Measurements from ENCODE around the gene PARD6G. TPM values are rescaled to one million over a fixed set of nuclear protein-coding genes. Genes with fewer than 3 reads are reported as not detected.

The PARD6G gene
- total RNA-seq, 4 donors from 2014 or later: 33.3 to 64.1 (median 46.2) TPM

- DNase-seq: peak; percentile 94
- TF ChIP-seq POLR2A (IDR thresholded peaks at IDR 0.05) (peak in 1 of 2 donors; percentile 20), CTCF (IDR thresholded peaks at IDR 0.05) (no peak)
- Histone ChIP-seq H3K27me3 (no peaks in the 10 kb centered on the region), H3K27ac (peak overlapping the region; percentile 39 to 75 (median 59)), H3K4me1 (peaks cover 25 to 39% of the 10 kb centered on the region in 2 donors), H3K9me3 (no peaks in the 10 kb centered on the region), H3K36me3 (no peaks in the 10 kb centered on the region), H3K4me3 (replicated peaks in 1 of 3) (no peak overlapping the region)
- intact Hi-C loops (cut with DNase I): no loop called here
- 49 to 54% methylated on average over 14 to 15 of the region's 15 CpGs for WGBS, 2 donors
Observed at GRCh38 chr18:80168982-80169381, 78.3 kb downstream of the PARD6G start.

- intact Hi-C loops (cut with DNase I): no loop called here
- Histone ChIP-seq H3K9me3 (no peaks in the 10 kb centered on the region), H3K27ac (peak overlapping the region; percentile 39 to 75 (median 59)), H3K27me3 (no peaks in the 10 kb centered on the region), H3K4me3 (replicated peaks in 1 of 3) (no peak overlapping the region), H3K36me3 (no peaks in the 10 kb centered on the region), H3K4me1 (peaks cover 25 to 39% of the 10 kb centered on the region in 2 donors)
- TF ChIP-seq CTCF (IDR thresholded peaks at IDR 0.05) (no peak), POLR2A (IDR thresholded peaks at IDR 0.05) (no peak)
- no peak for DNase-seq
- 75 to 83% methylated on average over 2 of the region's 2 CpGs for WGBS, 2 donors
Observed at GRCh38 chr18:80168346-80168745, 79.0 kb downstream of the PARD6G start.

GRCh38 chr18:80167931-80168330 lies 79.4 kb downstream of the PARD6G start:
- intact Hi-C loops (cut with DNase I): no loop called here
- H3K4me1 ChIP-seq: peaks cover 25 to 39% of the 10 kb centered on the region in 2 donors
- TF ChIP-seq CTCF (IDR thresholded peaks at IDR 0.05) (no peak), POLR2A (IDR thresholded peaks at IDR 0.05) (no peak)
- H3K9me3 ChIP-seq: no peaks in the 10 kb centered on the region
- H3K27ac ChIP-seq: peak overlapping the region in 1 of 3 donors; percentile 39
- DNase-seq: no peak
- no peak overlapping the region for H3K4me3 ChIP-seq (replicated peaks in 1 of 3)
- WGBS, 2 donors: 70 to 71% methylated on average over 11 to 12 of the region's 13 CpGs
- H3K27me3 ChIP-seq: no peaks in the 10 kb centered on the region
- H3K36me3 ChIP-seq: no peaks in the 10 kb centered on the region

- Histone ChIP-seq H3K4me3 (replicated peaks in 1 of 3) (no peak overlapping the region), H3K36me3 (no peaks in the 10 kb centered on the region), H3K27ac (no peak overlapping the region), H3K27me3 (no peaks in the 10 kb centered on the region), H3K4me1 (peaks cover 25 to 39% of the 10 kb centered on the region in 2 donors), H3K9me3 (no peaks in the 10 kb centered on the region)
- no peak for TF ChIP-seq POLR2A (IDR thresholded peaks at IDR 0.05)
- no peak for TF ChIP-seq CTCF (IDR thresholded peaks at IDR 0.05)
- intact Hi-C loops (cut with DNase I): no loop called here
- 94 to 95% methylated on average over 6 to 9 of the region's 9 CpGs for WGBS, 2 donors
- no peak for DNase-seq
Observed at GRCh38 chr18:80167331-80167730, 80.0 kb downstream of the PARD6G start.

- TF ChIP-seq CTCF (IDR thresholded peaks at IDR 0.05) (no peak), POLR2A (IDR thresholded peaks at IDR 0.05) (no peak)
- Histone ChIP-seq H3K4me3 (replicated peaks in 1 of 3) (no peak overlapping the region), H3K9me3 (no peaks in the 10 kb centered on the region), H3K4me1 (peaks cover 25 to 38% of the 10 kb centered on the region in 2 donors), H3K27me3 (no peaks in the 10 kb centered on the region), H3K27ac (no peak overlapping the region), H3K36me3 (no peaks in the 10 kb centered on the region)
- intact Hi-C loops (cut with DNase I): no loop called here
- 86% methylated on average over 5 to 6 of the region's 6 CpGs for WGBS, 2 donors
- no peak for DNase-seq
Observed at GRCh38 chr18:80166725-80167124, 80.6 kb downstream of the PARD6G start.

Data from thyroid gland (tissue), 4 donors.